ENCODE measurements around the gene EPHA2. TPM values are rescaled to one million over a fixed set of nuclear protein-coding genes. Genes with fewer than 3 reads are reported as not detected.

EPHA2 gene
- total and polyA plus RNA-seq, 2 donors (not counting 1 experiment from before 2014, with no cell fraction given): 9.8 to 24.6 TPM

- Histone ChIP-seq H3K27me3 (ENCODE audit: control insufficient read depth, insufficient read depth, low read length) (peaks cover 3% of the 10 kb centered on the region), H3K27ac (ENCODE audit: insufficient read depth, low read length) (no peak overlapping the region), H3K4me1 (ENCODE audit: control insufficient read depth, extremely low read depth, insufficient read depth, low read length) (no peaks in the 10 kb centered on the region), H3K4me3 (replicated peaks in 1 of 4; ENCODE audit: control extremely low read depth in 1 of 4, insufficient read depth in 1 of 4, low read depth in 3 of 4, low read length in 4 of 4) (no peak overlapping the region), H3K9me3 (ENCODE audit: control insufficient read depth, insufficient read depth, low read depth, low read length) (no peaks in the 10 kb centered on the region), H3K4me2 (ENCODE audit: extremely low read depth, insufficient read depth, low read length) (no peak overlapping the region), H2AFZ (ENCODE audit: low read length) (no peak overlapping the region), H3K36me3 (ENCODE audit: control insufficient read depth, insufficient read depth, low read length) (no peaks in the 10 kb centered on the region), H3K9ac (ENCODE audit: insufficient read depth, low read length) (no peak overlapping the region), H4K20me1 (ENCODE audit: control insufficient read depth, extremely low read depth, insufficient read depth, low read length) (no peaks in the 10 kb centered on the region), H3K79me2 (ENCODE audit: control insufficient read depth, insufficient read depth, low read length) (no peaks in the 10 kb centered on the region)
- TF ChIP-seq CTCF (conservative IDR thresholded peaks at IDR 0.05 in 1 of 2, IDR thresholded peaks at IDR 0.05 in 1 of 2; ENCODE audit: low read depth in 1 of 2, low read length in 2 of 2) (no peak), EZH2 (IDR thresholded peaks at IDR 0.05; ENCODE audit: low read length, missing control alignments) (no peak)
- DNase-seq (ENCODE audit: low read depth in 2 of 2): no peak
Observed at GRCh38 chr1:16195518-16195905, 39.6 kb upstream of the EPHA2 start.

GRCh38 chr1:16191916-16192546 lies 36.2 kb upstream of the EPHA2 start:
- H3K4me3 ChIP-seq (replicated peaks in 1 of 4; ENCODE audit: control extremely low read depth in 1 of 4, insufficient read depth in 1 of 4, low read depth in 3 of 4, low read length in 4 of 4): no peak overlapping the region

GRCh38 chr1:16191309-16191708 lies 35.4 kb upstream of the EPHA2 start:
- Histone ChIP-seq H3K79me2 (ENCODE audit: control insufficient read depth, insufficient read depth, low read length) (no peaks in the 10 kb centered on the region), H4K20me1 (ENCODE audit: control insufficient read depth, extremely low read depth, insufficient read depth, low read length) (no peaks in the 10 kb centered on the region), H3K4me1 (ENCODE audit: control insufficient read depth, extremely low read depth, insufficient read depth, low read length) (peaks cover 7% of the 10 kb centered on the region), H3K27me3 (ENCODE audit: control insufficient read depth, insufficient read depth, low read length) (peaks cover 3% of the 10 kb centered on the region), H3K4me3 (replicated peaks in 1 of 4; ENCODE audit: control extremely low read depth in 1 of 4, insufficient read depth in 1 of 4, low read depth in 3 of 4, low read length in 4 of 4) (no peak overlapping the region), H2AFZ (ENCODE audit: low read length) (no peak overlapping the region), H3K36me3 (ENCODE audit: control insufficient read depth, insufficient read depth, low read length) (no peaks in the 10 kb centered on the region), H3K9ac (ENCODE audit: insufficient read depth, low read length) (no peak overlapping the region), H3K9me3 (ENCODE audit: control insufficient read depth, insufficient read depth, low read depth, low read length) (no peaks in the 10 kb centered on the region), H3K27ac (ENCODE audit: insufficient read depth, low read length) (no peak overlapping the region), H3K4me2 (ENCODE audit: extremely low read depth, insufficient read depth, low read length) (no peak overlapping the region)
- no peak for TF ChIP-seq CTCF (conservative IDR thresholded peaks at IDR 0.05 in 1 of 2, IDR thresholded peaks at IDR 0.05 in 1 of 2; ENCODE audit: low read depth in 1 of 2, low read length in 2 of 2)
- no peak for TF ChIP-seq EZH2 (IDR thresholded peaks at IDR 0.05; ENCODE audit: low read length, missing control alignments)
- no peak for DNase-seq (ENCODE audit: low read depth in 2 of 2)

More at GRCh38 chr1:16191916-16192546, 36.2 kb upstream of the EPHA2 start:
- no peaks in the 10 kb centered on the region for H4K20me1 ChIP-seq (ENCODE audit: control insufficient read depth, extremely low read depth, insufficient read depth, low read length)
- H3K27ac ChIP-seq (ENCODE audit: insufficient read depth, low read length): no peak overlapping the region
- no peak overlapping the region for H2AFZ ChIP-seq (ENCODE audit: low read length)
- H3K4me2 ChIP-seq (ENCODE audit: extremely low read depth, insufficient read depth, low read length): no peak overlapping the region
- H3K9ac ChIP-seq (ENCODE audit: insufficient read depth, low read length): no peak overlapping the region
- no peak for TF ChIP-seq CTCF (conservative IDR thresholded peaks at IDR 0.05 in 1 of 2, IDR thresholded peaks at IDR 0.05 in 1 of 2; ENCODE audit: low read depth in 1 of 2, low read length in 2 of 2)
- no peak for TF ChIP-seq EZH2 (IDR thresholded peaks at IDR 0.05; ENCODE audit: low read length, missing control alignments)
- peaks cover 3% of the 10 kb centered on the region for H3K27me3 ChIP-seq (ENCODE audit: control insufficient read depth, insufficient read depth, low read length)
- H3K4me1 ChIP-seq (ENCODE audit: control insufficient read depth, extremely low read depth, insufficient read depth, low read length): peaks cover 7% of the 10 kb centered on the region
- no peak for DNase-seq (ENCODE audit: low read depth in 2 of 2)
- no peaks in the 10 kb centered on the region for H3K36me3 ChIP-seq (ENCODE audit: control insufficient read depth, insufficient read depth, low read length)
- H3K79me2 ChIP-seq (ENCODE audit: control insufficient read depth, insufficient read depth, low read length): no peaks in the 10 kb centered on the region
- no peaks in the 10 kb centered on the region for H3K9me3 ChIP-seq (ENCODE audit: control insufficient read depth, insufficient read depth, low read depth, low read length)

Data from fibroblast of lung (primary cell).